Measurements from ENCODE around the gene CEND1.

Gene CEND1

GRCh38 chr11:794013-794765 lies 4.3 kb upstream of the CEND1 start:
- TF ChIP-seq, protein P1, sequence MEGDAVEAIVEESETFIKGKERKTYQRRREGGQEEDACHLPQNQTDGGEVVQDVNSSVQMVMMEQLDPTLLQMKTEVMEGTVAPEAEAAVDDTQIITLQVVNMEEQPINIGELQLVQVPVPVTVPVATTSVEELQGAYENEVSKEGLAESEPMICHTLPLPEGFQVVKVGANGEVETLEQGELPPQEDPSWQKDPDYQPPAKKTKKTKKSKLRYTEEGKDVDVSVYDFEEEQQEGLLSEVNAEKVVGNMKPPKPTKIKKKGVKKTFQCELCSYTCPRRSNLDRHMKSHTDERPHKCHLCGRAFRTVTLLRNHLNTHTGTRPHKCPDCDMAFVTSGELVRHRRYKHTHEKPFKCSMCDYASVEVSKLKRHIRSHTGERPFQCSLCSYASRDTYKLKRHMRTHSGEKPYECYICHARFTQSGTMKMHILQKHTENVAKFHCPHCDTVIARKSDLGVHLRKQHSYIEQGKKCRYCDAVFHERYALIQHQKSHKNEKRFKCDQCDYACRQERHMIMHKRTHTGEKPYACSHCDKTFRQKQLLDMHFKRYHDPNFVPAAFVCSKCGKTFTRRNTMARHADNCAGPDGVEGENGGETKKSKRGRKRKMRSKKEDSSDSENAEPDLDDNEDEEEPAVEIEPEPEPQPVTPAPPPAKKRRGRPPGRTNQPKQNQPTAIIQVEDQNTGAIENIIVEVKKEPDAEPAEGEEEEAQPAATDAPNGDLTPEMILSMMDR (IDR thresholded peaks at IDR 0.05; ENCODE audit: borderline replicate concordance, insufficient read depth, low read depth, low read length), result no peak
- no peak overlapping the region for H3K4me3 ChIP-seq (ENCODE audit: low read depth, low read length)

GRCh38 chr11:793556-793955 lies 3.7 kb upstream of the CEND1 start:
- H3K4me3 ChIP-seq (ENCODE audit: low read depth, low read length), result no peak overlapping the region

DNA sequence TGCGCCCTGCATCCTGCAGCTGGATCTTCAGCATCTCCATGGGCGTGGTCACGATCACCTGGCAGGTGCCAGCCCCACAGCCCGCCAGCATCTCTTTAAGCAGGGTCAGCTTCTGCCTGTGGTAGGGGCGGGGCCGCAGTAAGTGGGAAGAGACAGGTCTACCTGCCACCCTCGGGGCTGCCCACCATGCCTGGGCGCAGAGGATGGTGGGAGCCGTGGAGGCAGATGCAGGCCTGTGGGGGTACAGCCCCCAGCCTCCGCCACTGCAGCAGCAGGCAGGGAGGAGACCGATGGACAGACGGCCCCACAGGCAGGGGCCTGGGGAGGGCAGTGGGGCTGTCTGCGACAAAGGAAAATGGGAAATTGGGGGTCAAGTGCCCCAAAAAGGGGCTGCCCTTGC lies 3.0 kb upstream of the CEND1 start:
- no peak overlapping the region for H3K4me3 ChIP-seq (ENCODE audit: low read depth, low read length)
- TF ChIP-seq, protein P1 (IDR thresholded peaks at IDR 0.05; ENCODE audit: borderline replicate concordance, insufficient read depth, low read depth, low read length), result no peak

More at GRCh38 chr11:793556-793955, 3.7 kb upstream of the CEND1 start:
- TF ChIP-seq, protein P1 (IDR thresholded peaks at IDR 0.05; ENCODE audit: borderline replicate concordance, insufficient read depth, low read depth, low read length), result no peak

DNA sequence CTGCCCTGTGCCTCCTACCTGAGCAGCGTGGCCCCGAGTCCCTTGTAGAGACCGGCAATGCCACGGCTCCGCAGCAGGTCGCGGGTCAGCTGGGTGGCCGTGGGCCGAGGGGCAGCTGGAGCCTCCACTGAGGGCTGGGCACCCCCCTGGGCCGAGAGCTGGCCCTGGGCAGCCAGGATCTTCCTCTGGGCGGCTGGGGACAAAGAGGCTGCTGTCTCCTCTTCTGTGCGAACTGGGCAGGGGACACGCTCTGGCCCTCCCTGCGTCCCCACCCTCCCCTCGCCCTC lies 2.6 kb upstream of the CEND1 start:
- TF ChIP-seq, protein P1 (IDR thresholded peaks at IDR 0.05; ENCODE audit: borderline replicate concordance, insufficient read depth, low read depth, low read length), result no peak
- no peak overlapping the region for H3K4me3 ChIP-seq (ENCODE audit: low read depth, low read length)

GRCh38 chr11:791658-792534 lies 2.0 kb upstream of the CEND1 start:
- TF ChIP-seq, protein P1 (IDR thresholded peaks at IDR 0.05; ENCODE audit: borderline replicate concordance, insufficient read depth, low read depth, low read length), result no peak
- no peak overlapping the region for H3K4me3 ChIP-seq (ENCODE audit: low read depth, low read length)

GRCh38 chr11:790721-791564 lies 1.1 kb upstream of the CEND1 start:
- TF ChIP-seq, protein P1 (IDR thresholded peaks at IDR 0.05; ENCODE audit: borderline replicate concordance, insufficient read depth, low read depth, low read length), result no peak

More at GRCh38 chr11:790721-791564, 1.1 kb upstream of the CEND1 start:
- no peak overlapping the region for H3K4me3 ChIP-seq (ENCODE audit: low read depth, low read length)

Data from GM12875 (cell line).